WTC11 (cell line): ENCODE measurements around the gene SNX30. TPM values are rescaled to one million over a fixed set of nuclear protein-coding genes. Genes with fewer than 3 reads are reported as not detected.
A peak's percentile ranks its signal among the peaks of the same experiment; 100 is the strongest.

Experiments used
- ATAC-seq: fragments of 200-7000 bp; cut with Tn5 transposase; 2 replicates; pipeline ENCODE4 v1.10.0; 2021; ENCODE audit warnings: mild to moderate bottlenecking, moderate library complexity
- Bru-seq: library from RNA; stranded (reverse); fragments of 400-500 nt; gene quantifications from one replicate; lab custom pipeline; 2021; lab: Mats Ljungman, UMichigan
- CTCF ChIA-PET: fragments of 300-600 bp; sonication (Branson Sonifier 250); formaldehyde crosslinking; loops from one replicate; lab custom pipeline; 2021; ENCODE audit warnings: antibody characterized with exemption; lab: Charles Lee
- POLR2A ChIA-PET: fragments of 350-600 bp; sonication (Branson Sonifier 250); formaldehyde crosslinking; loops from one replicate; lab custom pipeline; 2021; ENCODE audit warnings: antibody characterized with exemption; lab: Charles Lee
- DNase-seq: peaks from one replicate; pipeline ENCODE4 v3.0.0; 2021; ENCODE audit warnings: low spot score
- H3K27ac Mint-ChIP-seq: 2 replicates; pipeline ENCODE4 v1.8.0; 2021; ENCODE audit warnings: mixed read lengths
- H3K27me3 Mint-ChIP-seq: 2 replicates; pipeline ENCODE4 v1.8.0; 2021; ENCODE audit warnings: low read depth, mild to moderate bottlenecking, moderate library complexity, mixed read lengths
- H3K36me3 Mint-ChIP-seq: 2 replicates; pipeline ENCODE4 v1.8.0; 2021; ENCODE audit warnings: mixed read lengths
- H3K4me1 Mint-ChIP-seq: 2 replicates; pipeline ENCODE4 v1.8.0; 2022; ENCODE audit warnings: mixed read lengths
- H3K4me3 Mint-ChIP-seq: 2 replicates; pipeline ENCODE4 v1.8.0; 2021; ENCODE audit warnings: mild to moderate bottlenecking, moderate library complexity, mixed read lengths
- H3K9me3 Mint-ChIP-seq: 2 replicates; pipeline ENCODE4 v1.8.0; 2021; ENCODE audit warnings: mixed read lengths
- CREB1 ChIP-seq: sonication (generic); formaldehyde crosslinking; IDR thresholded peaks from 2 replicates; pipeline ENCODE4 v1.8.0; 2023; ENCODE audit warnings: mild to moderate bottlenecking, missing genetic modification reagents
- ETV6 ChIP-seq: sonication (generic); formaldehyde crosslinking; IDR thresholded peaks from 2 replicates; pipeline ENCODE4 v1.8.1; 2022; ENCODE audit warnings: mild to moderate bottlenecking, missing genetic modification reagents
- FOXK1 ChIP-seq: sonication (generic); formaldehyde crosslinking; IDR thresholded peaks from 2 replicates; pipeline ENCODE4 v1.8.0; 2022; ENCODE audit warnings: mild to moderate bottlenecking, moderate library complexity, missing genetic modification reagents
- FOXP4 ChIP-seq: sonication (generic); formaldehyde crosslinking; IDR thresholded peaks from 2 replicates; pipeline ENCODE4 v1.8.0; 2022; ENCODE audit warnings: mild to moderate bottlenecking, missing genetic modification reagents
- GABPB1 ChIP-seq: sonication (generic); formaldehyde crosslinking; IDR thresholded peaks from 2 replicates; pipeline ENCODE4 v1.8.1; 2023; ENCODE audit warnings: mild to moderate bottlenecking, missing genetic modification reagents
- GTF2I ChIP-seq: fragments of 250-450 bp; sonication (Bioruptor Pico); conservative IDR thresholded peaks from 2 replicates; pipeline ENCODE4 v1.4.0; 2021; ENCODE audit warnings: mild to moderate bottlenecking
- HMGA2 ChIP-seq: fragments of 250-450 bp; sonication (Bioruptor Pico); IDR thresholded peaks from 2 replicates; pipeline ENCODE4 v1.4.0; 2021; ENCODE audit warnings: mild to moderate bottlenecking, moderate library complexity
- IRF2 ChIP-seq: sonication (generic); formaldehyde crosslinking; IDR thresholded peaks from 2 replicates; pipeline ENCODE4 v1.8.0; 2022; ENCODE audit warnings: low read depth, missing genetic modification reagents, borderline replicate concordance
- MAX ChIP-seq: sonication (generic); formaldehyde crosslinking; IDR thresholded peaks from 2 replicates; pipeline ENCODE4 v1.8.0; 2022; ENCODE audit warnings: mild to moderate bottlenecking, missing genetic modification reagents
- MYBL2 ChIP-seq: sonication (generic); formaldehyde crosslinking; IDR thresholded peaks from 2 replicates; pipeline ENCODE4 v1.8.1; 2023; ENCODE audit warnings: mild to moderate bottlenecking, moderate library complexity, missing genetic modification reagents
- PRDM15 ChIP-seq: sonication (generic); formaldehyde crosslinking; IDR thresholded peaks from 2 replicates; pipeline ENCODE4 v1.8.0; 2022; ENCODE audit warnings: missing genetic modification reagents
- SP1 ChIP-seq: sonication (generic); formaldehyde crosslinking; conservative IDR thresholded peaks from 2 replicates; pipeline ENCODE4 v1.8.1; 2022; ENCODE audit warnings: missing genetic modification reagents
- TEAD1 ChIP-seq: sonication (generic); formaldehyde crosslinking; IDR thresholded peaks from 2 replicates; pipeline ENCODE4 v1.8.0; 2022; ENCODE audit warnings: mild to moderate bottlenecking, missing genetic modification reagents
- USF1 ChIP-seq: sonication (generic); formaldehyde crosslinking; IDR thresholded peaks from 2 replicates; pipeline ENCODE4 v1.8.0; 2022; ENCODE audit warnings: mild to moderate bottlenecking, missing genetic modification reagents
- USF2 ChIP-seq: sonication (generic); formaldehyde crosslinking; IDR thresholded peaks from 2 replicates; pipeline ENCODE4 v1.8.1; 2023; ENCODE audit warnings: mild to moderate bottlenecking, missing genetic modification reagents, moderate library complexity
- ZNF263 ChIP-seq: sonication (generic); formaldehyde crosslinking; IDR thresholded peaks from 2 replicates; pipeline ENCODE4 v1.8.1; 2022; ENCODE audit warnings: low read depth, mild to moderate bottlenecking, moderate library complexity, missing genetic modification reagents
- ZNF281 ChIP-seq: sonication (generic); formaldehyde crosslinking; IDR thresholded peaks from 2 replicates; pipeline ENCODE4 v1.8.0; 2023; ENCODE audit warnings: mild to moderate bottlenecking, missing genetic modification reagents
- long read RNA-seq, 3 experiments: library from RNA in 1 of 3; library from capped mRNA in 1 of 3; library from polyadenylated mRNA in 1 of 3; unstranded in 2 of 3; stranded (forward) in 1 of 3; transcript quantifications; one replicate each; pipeline ENCODE4 v2.0.0, GENCODE V29; 2021
- total RNA-seq: library from RNA; stranded (reverse); gene quantifications from 3 replicates; pipeline ENCODE4 v1.2.3, GENCODE V29; 2021

Gene SNX30
- total RNA-seq (11.8 to 13.4 TPM (median 12.1 TPM) in 3 replicates), Bru-seq, nascent RNA (percentile 59 among the genes with signal in this experiment)
- long read RNA-seq, experiment 1, full-length matches to known transcripts, result 16 of 45 reads
- long read RNA-seq, experiment 1, partial matches to known transcripts, result 23 of 45 reads
- long read RNA-seq, experiment 1, other reads (novel, unspliced or antisense), result 6 of 45 reads
- long read RNA-seq, experiment 2, full-length matches to known transcripts, result 2 of 16 reads
- long read RNA-seq, experiment 2, partial matches to known transcripts, result 1 of 16 reads
- long read RNA-seq, experiment 2, other reads (novel, unspliced or antisense), result 13 of 16 reads
- long read RNA-seq, experiment 3, partial matches to known transcripts, result 0 of 2 reads
- long read RNA-seq, experiment 3, other reads (novel, unspliced or antisense), result 2 of 2 reads

- ChIA-PET CTCF (interaction anchor here (0.7 to 2.3 kb wide), 6 partner anchors 34 to 675 kb away, joined by 3 to 12 read pairs (median 4); no protein-coding TSS in a partner anchor), POLR2A (interaction anchor here (2.0 kb wide), 1 partner anchor 32 kb away, joined by 6 read pairs; the partner anchor contains the start of gene INIP)
- DNase-seq, result peak; percentile 82
- Mint-ChIP-seq H3K9me3 (no peaks in the 10 kb centered on the region), H3K27ac (peak within 1 kb of the TSS; percentile 91), H3K36me3 (no peaks in the 10 kb centered on the region), H3K4me1 (peaks cover 22% of the 10 kb centered on the region), H3K4me3 (peak within 1 kb of the TSS; percentile 90), H3K27me3 (peaks cover 10% of the 10 kb centered on the region)
- ATAC-seq, result peak; percentile 76
- no peak for TF ChIP-seq ZNF281 (CRISPR knock-in tag)
- 0 out of 2 replicates have a peak, but pooled peaks have one; percentile 39 for TF ChIP-seq ZNF263 (CRISPR knock-in tag)
- peak; percentile 65; the same call in 1 of the 2 replicates for TF ChIP-seq SP1 (CRISPR knock-in tag)
- no peak; the same call in 1 of the 2 replicates for TF ChIP-seq MYBL2
- peak; percentile 54; the same call in 1 of the 2 replicates for TF ChIP-seq FOXP4
- 0 out of 2 replicates have a peak, but pooled peaks have one; percentile 8 for TF ChIP-seq PRDM15
- TF ChIP-seq MAX, result peak; percentile 75
- TF ChIP-seq USF2 (CRISPR knock-in tag), result peak; percentile 83
- peak; percentile 65; the same call in 1 of the 2 replicates for TF ChIP-seq USF1
- 0 out of 2 replicates have a peak, but pooled peaks have one; percentile 43 for TF ChIP-seq GABPB1 (CRISPR knock-in tag)
- TF ChIP-seq FOXK1 (CRISPR knock-in tag), result 0 out of 2 replicates have a peak, but pooled peaks have one; percentile 28
- peak; percentile 47; the same call in 1 of the 2 replicates for TF ChIP-seq CREB1
- no peak for TF ChIP-seq HMGA2 (CRISPR knock-in tag)
- no peak for TF ChIP-seq IRF2 (CRISPR knock-in tag)
- peak; percentile 61; the same call in 1 of the 2 replicates for TF ChIP-seq ETV6
- TF ChIP-seq GTF2I, result peak; percentile 40; the same call in 1 of the 2 replicates
- peak; percentile 58; the same call in 1 of the 2 replicates for TF ChIP-seq TEAD1 (CRISPR knock-in tag)
Observed at GRCh38 chr9:112750016-112750763, at the start of gene SNX30. SNX30 (plus strand) TSS chr9:112750760; CDS start chr9:112751002, 242 bp downstream.
